GM12878 (cell line): ENCODE measurements around the gene GPR4. TPM values are rescaled to one million over a fixed set of nuclear protein-coding genes. Genes with fewer than 3 reads are reported as not detected.

Experiments
- BRCA1 ChIP-seq: IDR thresholded peaks from 2 replicates; pipeline ENCODE4 v1.6.1; 2011; ENCODE audit warnings: low read depth, low read length, improper control_type of control experiment
- CBFB ChIP-seq: IDR thresholded peaks from 2 replicates; pipeline ENCODE4 v1.6.1; 2016; ENCODE audit warnings: antibody characterized with exemption, low read depth
- E2F4 ChIP-seq: IDR thresholded peaks from 2 replicates; pipeline ENCODE4 v1.6.1; 2012; ENCODE audit warnings: low read depth, low read length, improper control_type of control experiment
- GATAD2B ChIP-seq: fragments of 450-650 bp; conservative IDR thresholded peaks from 2 replicates; pipeline ENCODE4 v1.6.1; 2017; ENCODE audit warnings: low read depth, mild to moderate bottlenecking, moderate library complexity
- POLR2AphosphoS5 ChIP-seq: IDR thresholded peaks from 2 replicates; pipeline ENCODE4 v1.6.1; 2011; ENCODE audit warnings: mild to moderate bottlenecking, low read length, inconsistent platforms
- POU2F2 ChIP-seq: IDR thresholded peaks from 3 replicates; pipeline ENCODE4 v1.6.1; 2011; ENCODE audit warnings: low read depth, mild to moderate bottlenecking, low read length, borderline replicate concordance
- RAD21 ChIP-seq: IDR thresholded peaks from 2 replicates; pipeline ENCODE4 v1.6.1; 2011; ENCODE audit warnings: mild to moderate bottlenecking, low read depth, low read length, moderate library complexity; ENCODE audit not compliant: insufficient read depth
- RAD51 ChIP-seq: fragments of 450-650 bp; IDR thresholded peaks from 2 replicates; pipeline ENCODE4 v1.6.1; 2016; ENCODE audit warnings: moderate library complexity, mild to moderate bottlenecking, inconsistent platforms
- SIN3A ChIP-seq: IDR thresholded peaks from 2 replicates; pipeline ENCODE4 v1.6.1; 2012; ENCODE audit warnings: low read depth, low read length, improper control_type of control experiment
- SIX5 ChIP-seq: IDR thresholded peaks from 2 replicates; pipeline ENCODE4 v1.6.1; 2011; ENCODE audit warnings: mild to moderate bottlenecking, low read depth, low read length, moderate library complexity; ENCODE audit not compliant: severe bottlenecking
- SKIL ChIP-seq: fragments of 450-650 bp; IDR thresholded peaks from 2 replicates; pipeline ENCODE4 v1.6.1; 2017; ENCODE audit warnings: mild to moderate bottlenecking, low read depth, inconsistent platforms; ENCODE audit not compliant: poor library complexity, severe bottlenecking
- SMAD1 ChIP-seq: fragments of 450-650 bp; IDR thresholded peaks from 2 replicates; pipeline ENCODE4 v1.6.1; 2018; ENCODE audit warnings: mild to moderate bottlenecking, low read depth; ENCODE audit not compliant: partially characterized antibody
- STAT1 ChIP-seq: fragments of 450-650 bp; conservative IDR thresholded peaks from 2 replicates; pipeline ENCODE4 v1.6.1; 2014; ENCODE audit warnings: antibody characterized with exemption, mild to moderate bottlenecking
- TARDBP ChIP-seq: IDR thresholded peaks from 2 replicates; pipeline ENCODE4 v1.6.1; 2016; ENCODE audit warnings: borderline replicate concordance
- TCF3 ChIP-seq: IDR thresholded peaks from 2 replicates; pipeline ENCODE4 v1.6.1; 2012; ENCODE audit warnings: low read depth, mild to moderate bottlenecking, low read length, borderline replicate concordance; ENCODE audit not compliant: insufficient read depth
- ZBED1 ChIP-seq: IDR thresholded peaks from 2 replicates; pipeline ENCODE4 v1.6.1; 2016; ENCODE audit warnings: borderline replicate concordance
- ZBTB11 ChIP-seq: fragments of 450-650 bp; formaldehyde crosslinking; IDR thresholded peaks from 2 replicates; pipeline ENCODE4 v1.5.0; 2022; ENCODE audit warnings: mild to moderate bottlenecking, missing genetic modification characterization
- polyA plus RNA-seq, 11 experiments: library from polyadenylated mRNA; depleted of rRNA in 4 of 11; unstranded in 6 of 11; stranded (reverse) in 5 of 11; fragments of >200 nt; fragmentation: Nextera tagmentation in 4 of 11; fragmentation: Illumina TruSeq in 1 of 11; extraction: Ambion mirVana in 4 of 11; extraction: Trizol in 1 of 11; gene quantifications; 1 replicate in 1 of 11; 2 replicates in 10 of 11; pipeline versions ENCODE4 v1.2.1 to v1.2.3, GENCODE V29; 2011 to 2016; ENCODE audit warnings: inconsistent platforms in 2 of 11, missing spikeins in 2 of 11, low read depth in 1 of 11
- total RNA-seq, 4 experiments: library from RNA; depleted of rRNA in 3 of 4; stranded (reverse); fragments of >200 nt in 3 of 4; fragmentation: Illumina TruSeq in 1 of 4; extraction: Trizol in 1 of 4; gene quantifications; 2 replicates each; pipeline versions ENCODE4 v1.2.1 to v1.2.3, GENCODE V29; 2013 to 2021
- TF ChIP-seq, protein P1 (sequence below): IDR thresholded peaks from 2 replicates; pipeline ENCODE4 v1.6.1; 2011; ENCODE audit warnings: low read depth, mild to moderate bottlenecking, low read length, moderate library complexity, borderline replicate concordance; ENCODE audit errors: extremely low read depth
- TF ChIP-seq, protein P2 (sequence below): fragments of 450-650 bp; IDR thresholded peaks from 2 replicates; pipeline ENCODE4 v1.6.1; 2017; ENCODE audit warnings: mild to moderate bottlenecking

GPR4 gene
- total and polyA plus RNA-seq, 10 of the 15 experiments (the other 5 are each of a cell fraction or from before 2014, with no cell fraction given): not detected

DNA sequence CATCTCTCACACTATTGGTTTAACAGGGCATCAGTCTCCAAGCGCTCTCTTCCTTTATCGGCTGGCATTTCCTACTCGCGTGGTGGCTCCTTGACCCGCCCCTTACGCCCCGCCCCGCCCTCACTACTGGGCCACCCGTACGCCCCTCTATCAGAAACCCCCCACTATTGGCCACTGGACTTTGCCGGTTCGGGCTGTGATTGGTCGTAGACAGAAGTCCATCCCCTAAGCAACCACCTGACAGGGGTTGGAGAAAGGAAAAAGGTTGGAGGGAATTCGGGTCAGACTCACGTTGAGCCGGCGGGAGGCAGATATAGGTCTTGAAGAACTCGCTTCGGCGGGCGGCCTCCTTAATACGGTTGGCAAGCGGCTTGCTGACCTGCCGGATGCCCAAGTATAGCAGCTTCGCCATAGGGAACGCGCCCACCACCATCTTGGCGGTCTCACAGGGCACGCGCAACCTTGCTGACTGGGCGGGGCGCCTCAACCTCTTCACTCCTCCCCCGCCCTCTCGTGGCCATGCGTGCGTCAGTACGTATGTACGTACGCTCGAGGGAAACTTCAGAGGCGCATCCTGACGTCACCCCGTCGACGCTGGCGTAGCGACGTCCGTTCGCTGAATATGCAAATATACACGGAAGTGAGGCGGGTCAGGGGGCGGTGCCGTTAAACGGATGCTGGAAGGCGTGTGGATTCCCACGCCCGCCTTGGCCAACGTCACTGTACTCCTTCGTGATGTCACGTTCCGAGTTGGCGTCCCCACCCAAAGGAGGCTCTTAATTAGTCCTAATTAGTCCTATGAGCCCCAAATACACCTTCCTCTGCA is 17.5 kb downstream of the GPR4 start, which contains the start of gene OPA3 (continued):
- no peak for TF ChIP-seq E2F4
- TF ChIP-seq ZBTB11: no peak
- 0 out of 2 replicates have a peak, but pooled peaks have one; percentile 65 for TF ChIP-seq SIN3A
- peak; percentile 91 for TF ChIP-seq RAD51
- TF ChIP-seq STAT1: peak; percentile 57; the same call in 1 of the 2 replicates
- TF ChIP-seq, protein P1, sequence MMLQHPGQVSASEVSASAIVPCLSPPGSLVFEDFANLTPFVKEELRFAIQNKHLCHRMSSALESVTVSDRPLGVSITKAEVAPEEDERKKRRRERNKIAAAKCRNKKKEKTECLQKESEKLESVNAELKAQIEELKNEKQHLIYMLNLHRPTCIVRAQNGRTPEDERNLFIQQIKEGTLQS: peak; percentile 42; the same call in 1 of the 2 replicates
- peak; percentile 75 for TF ChIP-seq SMAD1
- no peak for TF ChIP-seq SIX5
- 0 out of 2 replicates have a peak, but pooled peaks have one; percentile 40 for TF ChIP-seq GATAD2B
- TF ChIP-seq RAD21: no peak
- TF ChIP-seq, protein P2, sequence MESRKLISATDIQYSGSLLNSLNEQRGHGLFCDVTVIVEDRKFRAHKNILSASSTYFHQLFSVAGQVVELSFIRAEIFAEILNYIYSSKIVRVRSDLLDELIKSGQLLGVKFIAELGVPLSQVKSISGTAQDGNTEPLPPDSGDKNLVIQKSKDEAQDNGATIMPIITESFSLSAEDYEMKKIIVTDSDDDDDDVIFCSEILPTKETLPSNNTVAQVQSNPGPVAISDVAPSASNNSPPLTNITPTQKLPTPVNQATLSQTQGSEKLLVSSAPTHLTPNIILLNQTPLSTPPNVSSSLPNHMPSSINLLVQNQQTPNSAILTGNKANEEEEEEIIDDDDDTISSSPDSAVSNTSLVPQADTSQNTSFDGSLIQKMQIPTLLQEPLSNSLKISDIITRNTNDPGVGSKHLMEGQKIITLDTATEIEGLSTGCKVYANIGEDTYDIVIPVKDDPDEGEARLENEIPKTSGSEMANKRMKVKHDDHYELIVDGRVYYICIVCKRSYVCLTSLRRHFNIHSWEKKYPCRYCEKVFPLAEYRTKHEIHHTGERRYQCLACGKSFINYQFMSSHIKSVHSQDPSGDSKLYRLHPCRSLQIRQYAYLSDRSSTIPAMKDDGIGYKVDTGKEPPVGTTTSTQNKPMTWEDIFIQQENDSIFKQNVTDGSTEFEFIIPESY: no peak
- no peak for TF ChIP-seq TARDBP
- TF ChIP-seq POLR2AphosphoS5: peak; percentile 94
- no peak for TF ChIP-seq ZBED1
- no peak for TF ChIP-seq CBFB
- TF ChIP-seq BRCA1: peak; percentile 38; the same call in 1 of the 2 replicates
- TF ChIP-seq TCF3: no peak
- peak; percentile 100; the same call in 2 of the 3 replicates for TF ChIP-seq POU2F2
- TF ChIP-seq SKIL: no peak
